GM12878 (cell line): ENCODE data around the gene PIP5KL1. TPM values are rescaled to one million over a fixed set of nuclear protein-coding genes. Genes with fewer than 3 reads are reported as not detected.

Source experiments
- ATAC-seq: fragments of 200-7000 bp; cut with Tn5 transposase; 3 replicates; pipeline ENCODE4 v1.9.1; 2020; ENCODE audit warnings: mild to moderate bottlenecking, moderate library complexity
- BruUV-seq: library from RNA; stranded (reverse); fragments of 400-500 nt; replicated peaks from 2 replicates; lab custom pipeline; 2021; lab: Mats Ljungman, UMichigan
- CTCF ChIA-PET: fragments of 300-600 bp; sonication (Branson Sonifier 250); formaldehyde crosslinking; extraction: SDS; loops from one replicate; lab custom pipeline; 2021; ENCODE audit warnings: inconsistent platforms; lab: Yijun Ruan, JAX
- POLR2A ChIA-PET: fragments of 350-600 bp; formaldehyde crosslinking; extraction: SDS; loops from one replicate; lab custom pipeline; 2021; ENCODE audit warnings: inconsistent platforms; lab: Charles Lee
- RAD21 ChIA-PET: fragments of 300-600 bp; sonication (Branson Sonifier 250); formaldehyde crosslinking; loops from one replicate; lab custom pipeline; 2023; ENCODE audit warnings: antibody characterized with exemption; ENCODE audit not compliant: unreplicated experiment; lab: Charles Lee
- SMC1A ChIA-PET: fragments of 300-600 bp; sonication (Branson Sonifier 250); formaldehyde crosslinking; loops from one replicate; lab custom pipeline; 2023; ENCODE audit not compliant: unreplicated experiment, uncharacterized antibody; lab: Charles Lee
- DNase-seq: peaks from one replicate; pipeline ENCODE4 v3.0.0-alpha.2; 2011; ENCODE audit warnings: low read depth, low spot score
- FAIRE-seq: peaks from 3 replicates; lab custom pipeline; 2011; peaks lifted over from hg19 to GRCh38; lab: Jason Lieb, UNC
- H2AFZ ChIP-seq: 2 replicates; pipeline ENCODE4 v1.6.0; 2011; ENCODE audit warnings: low read depth, low read length, control low read depth; ENCODE audit not compliant: control insufficient read depth
- H3K27ac ChIP-seq: 2 replicates; pipeline ENCODE4 v1.5.1; 2011; ENCODE audit warnings: control low read depth; ENCODE audit not compliant: control insufficient read depth, insufficient read depth
- H3K27me3 ChIP-seq, 2 experiments: replicated peaks in 1 of 2; 2 replicates each; pipeline versions ENCODE4 v1.6.0 to v1.6.1; 2011; ENCODE audit warnings: low read length in 1 of 2; ENCODE audit not compliant: control insufficient read depth in 2 of 2, insufficient read depth in 2 of 2
- H3K36me3 ChIP-seq, 2 experiments: 2 replicates each; pipeline ENCODE4 v1.5.1; 2011; ENCODE audit warnings: low read length in 1 of 2; ENCODE audit not compliant: control insufficient read depth in 2 of 2, insufficient read depth in 2 of 2
- H3K4me1 ChIP-seq: 2 replicates; pipeline ENCODE4 v1.6.1; 2011; ENCODE audit warnings: mild to moderate bottlenecking, low read length, moderate library complexity, mixed read lengths; ENCODE audit not compliant: control insufficient read depth, insufficient read depth
- H3K4me2 ChIP-seq: 2 replicates; pipeline ENCODE4 v1.6.0; 2011; ENCODE audit warnings: control low read depth; ENCODE audit not compliant: control insufficient read depth, insufficient read depth
- H3K4me3 ChIP-seq: fragments of 200-600 bp; sonication (generic); 2 replicates; pipeline ENCODE4 v1.5.1; 2016
- H3K79me2 ChIP-seq: 2 replicates; pipeline ENCODE4 v1.6.0; 2011; ENCODE audit warnings: low read length; ENCODE audit not compliant: control insufficient read depth, insufficient read depth
- H3K9ac ChIP-seq: 2 replicates; pipeline ENCODE4 v1.8.0; 2011; ENCODE audit warnings: low read length, control low read depth, mixed read lengths; ENCODE audit not compliant: control insufficient read depth, insufficient read depth
- H3K9me3 ChIP-seq: replicated peaks from 3 replicates; pipeline ENCODE4 v1.5.1; 2011; ENCODE audit warnings: mild to moderate bottlenecking, low read length; ENCODE audit not compliant: control insufficient read depth, insufficient read depth
- H4K20me1 ChIP-seq: 2 replicates; pipeline ENCODE4 v1.6.0; 2011; ENCODE audit not compliant: control insufficient read depth, insufficient read depth
- EGR1 ChIP-seq, 2 experiments: IDR thresholded peaks; 1 replicate in 1 of 2; 2 replicates in 1 of 2; pipeline ENCODE4 v1.6.1; 2011 to 2012; ENCODE audit warnings: low read depth in 2 of 2, low read length in 2 of 2, borderline replicate concordance in 1 of 2, mild to moderate bottlenecking in 1 of 2, moderate library complexity in 1 of 2
- POLR2A ChIP-seq: IDR thresholded peaks from 2 replicates; pipeline ENCODE4 v1.6.1; 2011; ENCODE audit warnings: low read depth, mild to moderate bottlenecking, low read length
- RAD21 ChIP-seq: IDR thresholded peaks from 2 replicates; pipeline ENCODE4 v1.6.1; 2011; ENCODE audit warnings: mild to moderate bottlenecking, low read depth, low read length, moderate library complexity; ENCODE audit not compliant: insufficient read depth
- SRF ChIP-seq, 2 experiments: IDR thresholded peaks; 2 replicates each; pipeline ENCODE4 v1.6.1; 2011; ENCODE audit warnings: low read depth in 2 of 2, low read length in 2 of 2, mild to moderate bottlenecking in 1 of 2, moderate library complexity in 1 of 2
- SUZ12 ChIP-seq: fragments of 200-600 bp; sonication (generic); IDR thresholded peaks from one replicate; pipeline ENCODE4 v1.6.1; 2018; ENCODE audit warnings: antibody characterized with exemption, mild to moderate bottlenecking; ENCODE audit not compliant: unreplicated experiment
- ZSCAN29 ChIP-seq: fragments of 450-650 bp; IDR thresholded peaks from 2 replicates; pipeline ENCODE4 v1.6.1; 2017; ENCODE audit warnings: mild to moderate bottlenecking, moderate library complexity
- WGBS: methylation state at CpG from one replicate; pipeline ENCODE4 v1.1.6; 2016; ENCODE audit warnings: low lambda C conversion rate; ENCODE audit not compliant: insufficient replicate concordance, insufficient coverage; ENCODE audit errors: missing lambda C conversion rate; 5-methylcytosine and 5-hydroxymethylcytosine counted together
- in situ Hi-C: fragments of 300-500 bp; cut with MboI; formaldehyde crosslinking; loops from 9 replicates; pipeline ENCODE4 v1.14.3; 2018; ENCODE audit warnings: mixed read lengths
- intact Hi-C: fragments of 100-400 bp; cut with micrococcal nuclease; formaldehyde crosslinking; loops from one replicate; pipeline ENCODE4 v1.14.2; 2022; ENCODE audit not compliant: unreplicated experiment
- polyA plus RNA-seq, 11 experiments: library from polyadenylated mRNA; depleted of rRNA in 4 of 11; unstranded in 6 of 11; stranded (reverse) in 5 of 11; fragments of >200 nt; fragmentation: Nextera tagmentation in 4 of 11; fragmentation: Illumina TruSeq in 1 of 11; extraction: Ambion mirVana in 4 of 11; extraction: Trizol in 1 of 11; gene quantifications; 1 replicate in 1 of 11; 2 replicates in 10 of 11; pipeline versions ENCODE4 v1.2.1 to v1.2.3, GENCODE V29; 2011 to 2016; ENCODE audit warnings: inconsistent platforms in 2 of 11, missing spikeins in 2 of 11, low read depth in 1 of 11
- total RNA-seq, 4 experiments: library from RNA; depleted of rRNA in 3 of 4; stranded (reverse); fragments of >200 nt in 3 of 4; fragmentation: Illumina TruSeq in 1 of 4; extraction: Trizol in 1 of 4; gene quantifications; 2 replicates each; pipeline versions ENCODE4 v1.2.1 to v1.2.3, GENCODE V29; 2013 to 2021
- TF ChIP-seq, protein P1 (sequence below): fragments of 450-650 bp; IDR thresholded peaks from 2 replicates; pipeline ENCODE4 v1.6.1; 2017; ENCODE audit warnings: borderline replicate concordance
- TF ChIP-seq, protein P2 (sequence below): fragments of 450-650 bp; formaldehyde crosslinking; IDR thresholded peaks from 2 replicates; pipeline ENCODE4 v1.4.0; 2020; ENCODE audit warnings: mild to moderate bottlenecking, moderate library complexity

PIP5KL1 gene
- total and polyA plus RNA-seq, 10 of the 15 experiments (the other 5 are each of a cell fraction or from before 2014, with no cell fraction given), result 0.04 to 0.67 (median 0.43) TPM; not detected in 2

DNA sequence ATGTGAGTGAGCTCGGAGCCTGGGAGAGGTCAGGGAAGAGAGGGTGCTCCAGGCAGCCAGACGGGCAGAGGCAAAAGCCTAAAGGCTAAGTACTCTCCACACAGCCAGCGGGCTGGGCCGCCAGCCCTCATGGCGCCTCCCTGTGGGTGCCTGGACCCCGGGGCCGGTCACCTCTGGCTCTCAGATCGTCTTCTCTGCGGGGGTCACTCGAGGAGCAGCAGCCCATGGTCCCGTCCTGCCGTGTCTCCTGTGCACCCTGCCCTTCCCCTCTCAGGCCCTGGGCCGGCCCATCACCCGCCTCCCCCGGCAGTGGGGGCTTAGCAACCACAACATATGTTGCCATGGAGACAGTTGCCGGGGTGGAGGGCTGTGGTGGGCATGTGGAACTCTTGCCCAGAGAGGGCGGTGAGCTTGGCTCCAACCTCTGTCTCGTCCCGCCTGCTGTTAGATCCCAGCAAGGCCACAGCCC lies 57.3 kb downstream of the PIP5KL1 start:
- FAIRE-seq (no peak), DNase-seq (no peak), ATAC-seq (no peak)
- H3K27ac ChIP-seq, result no peak overlapping the region
- in situ Hi-C loops, result no loop called here
- H3K36me3 ChIP-seq, result no peaks in the 10 kb centered on the region
- 74% methylated on average over 19 of the region's 19 CpGs for WGBS
- no peak overlapping the region for H2AFZ ChIP-seq
- SMC1A ChIA-PET, result interaction anchor here (0.8 kb wide), 1 partner anchor 48 kb away, joined by 4 read pairs; no protein-coding TSS in a partner anchor
- no peaks in the 10 kb centered on the region for H3K4me1 ChIP-seq
- TF ChIP-seq EGR1 (IDR thresholded peaks at IDR 0.05; ENCODE audit: borderline replicate concordance in 1 of 2, low read depth in 2 of 2, low read length in 2 of 2) (no peak), RAD21 (no peak)
- intact Hi-C loops, result no loop called here
- no peak overlapping the region for H3K9ac ChIP-seq
- no TSS peak for BruUV-seq
- no peaks in the 10 kb centered on the region; a peak in 1 of 4 replicates for H3K27me3 ChIP-seq
- H4K20me1 ChIP-seq, result no peaks in the 10 kb centered on the region
- CTCF ChIA-PET, result interaction anchor here (1.0 to 6.2 kb wide), 4 partner anchors 33 to 138 kb away, joined by 3 to 91 read pairs (median 4); partner anchors contain the start of genes ST6GALNAC4 and TOR2A
- H3K79me2 ChIP-seq, result no peaks in the 10 kb centered on the region
- POLR2A ChIA-PET, result no interaction called here
- RAD21 ChIA-PET, result interaction anchor here (0.6 to 1.4 kb wide), 4 partner anchors 44 to 139 kb away, joined by 3 to 7 read pairs (median 4); partner anchors contain the start of genes ST6GALNAC4 and TOR2A
- H3K4me2 ChIP-seq, result no peak overlapping the region
- H3K9me3 ChIP-seq, result no peaks in the 10 kb centered on the region
- H3K4me3 ChIP-seq, result no peak overlapping the region

DNA sequence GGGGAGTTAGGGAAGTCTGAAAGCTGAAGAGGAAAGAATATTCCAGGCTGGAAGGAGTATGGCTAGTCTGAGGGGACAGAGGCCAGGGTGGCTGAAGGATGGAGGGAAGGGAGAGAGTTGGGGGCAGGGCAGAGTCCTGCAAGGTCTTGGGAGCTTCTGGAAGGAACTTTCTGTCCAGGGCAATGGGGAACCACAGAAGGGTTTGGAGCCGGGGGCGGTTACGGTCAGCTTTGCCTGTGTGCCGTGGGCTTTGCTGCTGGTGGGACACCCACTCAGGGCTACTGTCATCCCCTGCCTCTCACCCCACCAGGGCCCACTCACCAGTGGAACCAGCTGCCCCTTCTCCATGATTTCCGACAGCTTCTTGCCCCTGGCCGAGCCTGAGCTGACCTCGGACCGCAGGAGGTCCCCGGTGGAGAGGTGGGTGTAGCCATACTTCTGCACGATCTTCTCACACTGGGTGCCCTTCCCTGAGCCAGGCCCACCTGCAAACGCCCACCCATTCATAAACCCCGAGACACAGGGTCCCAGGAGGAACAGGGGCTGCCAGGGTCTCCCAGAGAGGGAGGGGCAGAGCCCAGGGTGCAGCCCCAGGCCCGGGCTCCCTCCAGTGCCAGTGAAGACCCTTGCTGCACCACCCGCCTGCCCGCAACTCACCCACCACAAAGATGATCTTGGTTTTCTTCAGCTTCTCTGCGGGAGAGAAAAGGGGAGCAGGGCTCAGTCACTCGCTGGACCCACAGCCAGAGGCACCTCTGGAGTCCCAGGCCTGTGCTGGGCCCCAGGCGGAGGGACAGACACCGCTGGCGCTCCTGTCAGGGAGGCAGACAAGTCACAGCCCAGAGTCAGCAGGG lies 58.0 kb downstream of the PIP5KL1 start:
- H3K4me1 ChIP-seq, result no peaks in the 10 kb centered on the region
- H3K36me3 ChIP-seq, result no peaks in the 10 kb centered on the region
- ATAC-seq (no peak), FAIRE-seq (no peak), DNase-seq (no peak)
- H4K20me1 ChIP-seq, result no peaks in the 10 kb centered on the region
- BruUV-seq, result no TSS peak
- H3K4me2 ChIP-seq, result no peak overlapping the region
- in situ Hi-C loops, result no loop called here
- WGBS, result 54% methylated on average over 20 of the region's 20 CpGs
- H3K79me2 ChIP-seq, result no peaks in the 10 kb centered on the region
- ChIA-PET CTCF (interaction anchor here (1.1 to 6.2 kb wide), 3 partner anchors 34 to 138 kb away, joined by 3 to 91 read pairs (median 4); partner anchors contain the start of genes ST6GALNAC4 and TOR2A), SMC1A (no interaction called here), RAD21 (interaction anchor here (1.2 to 1.4 kb wide), 3 partner anchors 45 to 49 kb away, joined by 4 read pairs; partner anchors contain the start of gene ST6GALNAC4), POLR2A (interaction anchor here (0.5 kb wide), 1 partner anchor 1047 kb away, joined by 4 read pairs; no protein-coding TSS in a partner anchor)
- H3K27ac ChIP-seq, result no peak overlapping the region
- intact Hi-C loops, result no loop called here
- H3K4me3 ChIP-seq, result no peak overlapping the region
- no peak overlapping the region for H3K9ac ChIP-seq
- H3K9me3 ChIP-seq, result no peaks in the 10 kb centered on the region
- no peak overlapping the region for H2AFZ ChIP-seq
- no peaks in the 10 kb centered on the region; a peak in 1 of 4 replicates for H3K27me3 ChIP-seq
- TF ChIP-seq SRF (IDR thresholded peaks at IDR 0.05; ENCODE audit: low read depth in 2 of 2, low read length in 2 of 2) (no peak), POLR2A (no peak), ZSCAN29 (no peak), SUZ12 (no peak)
- TF ChIP-seq, protein P1, sequence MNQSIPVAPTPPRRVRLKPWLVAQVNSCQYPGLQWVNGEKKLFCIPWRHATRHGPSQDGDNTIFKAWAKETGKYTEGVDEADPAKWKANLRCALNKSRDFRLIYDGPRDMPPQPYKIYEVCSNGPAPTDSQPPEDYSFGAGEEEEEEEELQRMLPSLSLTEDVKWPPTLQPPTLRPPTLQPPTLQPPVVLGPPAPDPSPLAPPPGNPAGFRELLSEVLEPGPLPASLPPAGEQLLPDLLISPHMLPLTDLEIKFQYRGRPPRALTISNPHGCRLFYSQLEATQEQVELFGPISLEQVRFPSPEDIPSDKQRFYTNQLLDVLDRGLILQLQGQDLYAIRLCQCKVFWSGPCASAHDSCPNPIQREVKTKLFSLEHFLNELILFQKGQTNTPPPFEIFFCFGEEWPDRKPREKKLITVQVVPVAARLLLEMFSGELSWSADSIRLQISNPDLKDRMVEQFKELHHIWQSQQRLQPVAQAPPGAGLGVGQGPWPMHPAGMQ, result no peak
- TF ChIP-seq, protein P2, sequence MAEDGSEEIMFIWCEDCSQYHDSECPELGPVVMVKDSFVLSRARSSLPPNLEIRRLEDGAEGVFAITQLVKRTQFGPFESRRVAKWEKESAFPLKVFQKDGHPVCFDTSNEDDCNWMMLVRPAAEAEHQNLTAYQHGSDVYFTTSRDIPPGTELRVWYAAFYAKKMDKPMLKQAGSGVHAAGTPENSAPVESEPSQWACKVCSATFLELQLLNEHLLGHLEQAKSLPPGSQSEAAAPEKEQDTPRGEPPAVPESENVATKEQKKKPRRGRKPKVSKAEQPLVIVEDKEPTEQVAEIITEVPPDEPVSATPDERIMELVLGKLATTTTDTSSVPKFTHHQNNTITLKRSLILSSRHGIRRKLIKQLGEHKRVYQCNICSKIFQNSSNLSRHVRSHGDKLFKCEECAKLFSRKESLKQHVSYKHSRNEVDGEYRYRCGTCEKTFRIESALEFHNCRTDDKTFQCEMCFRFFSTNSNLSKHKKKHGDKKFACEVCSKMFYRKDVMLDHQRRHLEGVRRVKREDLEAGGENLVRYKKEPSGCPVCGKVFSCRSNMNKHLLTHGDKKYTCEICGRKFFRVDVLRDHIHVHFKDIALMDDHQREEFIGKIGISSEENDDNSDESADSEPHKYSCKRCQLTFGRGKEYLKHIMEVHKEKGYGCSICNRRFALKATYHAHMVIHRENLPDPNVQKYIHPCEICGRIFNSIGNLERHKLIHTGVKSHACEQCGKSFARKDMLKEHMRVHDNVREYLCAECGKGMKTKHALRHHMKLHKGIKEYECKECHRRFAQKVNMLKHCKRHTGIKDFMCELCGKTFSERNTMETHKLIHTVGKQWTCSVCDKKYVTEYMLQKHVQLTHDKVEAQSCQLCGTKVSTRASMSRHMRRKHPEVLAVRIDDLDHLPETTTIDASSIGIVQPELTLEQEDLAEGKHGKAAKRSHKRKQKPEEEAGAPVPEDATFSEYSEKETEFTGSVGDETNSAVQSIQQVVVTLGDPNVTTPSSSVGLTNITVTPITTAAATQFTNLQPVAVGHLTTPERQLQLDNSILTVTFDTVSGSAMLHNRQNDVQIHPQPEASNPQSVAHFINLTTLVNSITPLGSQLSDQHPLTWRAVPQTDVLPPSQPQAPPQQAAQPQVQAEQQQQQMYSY, result no peak
